GM18867 (cell line): ENCODE measurements around the gene WSCD1.

Experiments used
- ATAC-seq: cut with Tn5 transposase; IDR thresholded peaks from one replicate; pipeline ENCODE4 v1.9.1; 2021; ENCODE audit warnings: mild to moderate bottlenecking, moderate library complexity; ENCODE audit not compliant: unreplicated experiment

Gene WSCD1

DNA sequence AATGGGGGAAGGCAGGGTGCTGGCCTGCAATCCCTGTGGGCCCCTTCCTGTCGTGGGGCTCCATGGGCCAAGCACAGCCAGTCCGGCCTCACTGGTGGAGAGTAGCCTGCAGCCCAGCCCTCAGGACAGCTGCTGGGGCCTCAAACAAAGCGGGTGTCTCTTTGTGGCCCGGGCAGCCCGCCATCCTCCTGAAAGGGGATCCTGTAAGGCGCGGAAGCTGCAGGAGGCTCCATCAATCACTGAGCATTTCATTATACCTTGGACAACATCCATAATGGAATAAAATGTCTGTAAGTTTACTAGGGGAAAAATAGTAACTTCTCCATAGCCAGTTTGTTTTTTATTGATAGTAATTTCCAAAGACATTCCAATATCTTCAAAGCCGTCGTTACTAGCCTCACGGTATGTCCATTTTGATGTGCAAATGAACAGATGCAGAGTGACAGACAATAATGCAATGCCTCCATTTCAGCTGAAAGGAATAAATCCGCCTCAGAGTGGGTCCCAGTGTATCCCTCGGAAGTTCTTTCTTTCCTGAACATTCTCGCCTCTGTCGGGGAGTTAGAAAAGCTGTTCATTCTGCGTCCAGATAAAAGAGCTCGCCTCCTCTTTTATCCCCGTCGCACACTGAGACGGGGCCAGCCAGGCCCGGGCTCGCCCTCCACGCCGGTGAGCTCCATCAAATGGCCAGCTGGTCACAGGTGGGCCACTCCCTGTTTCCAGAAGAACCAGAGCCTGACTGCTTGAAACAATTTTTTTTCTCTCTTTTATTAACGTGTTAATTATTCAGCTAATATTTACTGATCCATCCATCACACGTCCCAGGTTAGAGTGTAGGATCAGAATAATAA, 14.4 kb downstream of the WSCD1 start:
- ATAC-seq = no peak

DNA sequence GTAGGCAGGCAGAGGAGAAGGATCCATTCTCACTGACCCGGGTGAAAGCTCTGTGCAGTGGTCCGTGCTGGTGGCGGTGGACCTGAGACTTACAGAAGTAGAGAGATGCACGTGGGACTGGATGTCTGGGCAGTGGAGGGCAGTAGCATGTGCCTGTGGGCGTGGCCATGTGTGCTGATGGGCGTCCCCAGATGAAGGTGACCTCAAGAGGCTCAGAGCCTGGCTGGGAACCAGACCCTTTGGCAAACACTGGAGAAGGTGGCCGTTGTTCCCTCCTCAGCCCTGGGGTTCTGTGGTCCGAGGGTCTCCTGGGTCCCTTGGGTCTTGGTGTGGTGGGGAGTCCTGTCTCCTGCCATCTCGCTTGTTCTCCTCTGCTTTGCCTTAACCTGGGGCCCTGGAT, 15.6 kb downstream of the WSCD1 start:
- ATAC-seq = no peak

DNA sequence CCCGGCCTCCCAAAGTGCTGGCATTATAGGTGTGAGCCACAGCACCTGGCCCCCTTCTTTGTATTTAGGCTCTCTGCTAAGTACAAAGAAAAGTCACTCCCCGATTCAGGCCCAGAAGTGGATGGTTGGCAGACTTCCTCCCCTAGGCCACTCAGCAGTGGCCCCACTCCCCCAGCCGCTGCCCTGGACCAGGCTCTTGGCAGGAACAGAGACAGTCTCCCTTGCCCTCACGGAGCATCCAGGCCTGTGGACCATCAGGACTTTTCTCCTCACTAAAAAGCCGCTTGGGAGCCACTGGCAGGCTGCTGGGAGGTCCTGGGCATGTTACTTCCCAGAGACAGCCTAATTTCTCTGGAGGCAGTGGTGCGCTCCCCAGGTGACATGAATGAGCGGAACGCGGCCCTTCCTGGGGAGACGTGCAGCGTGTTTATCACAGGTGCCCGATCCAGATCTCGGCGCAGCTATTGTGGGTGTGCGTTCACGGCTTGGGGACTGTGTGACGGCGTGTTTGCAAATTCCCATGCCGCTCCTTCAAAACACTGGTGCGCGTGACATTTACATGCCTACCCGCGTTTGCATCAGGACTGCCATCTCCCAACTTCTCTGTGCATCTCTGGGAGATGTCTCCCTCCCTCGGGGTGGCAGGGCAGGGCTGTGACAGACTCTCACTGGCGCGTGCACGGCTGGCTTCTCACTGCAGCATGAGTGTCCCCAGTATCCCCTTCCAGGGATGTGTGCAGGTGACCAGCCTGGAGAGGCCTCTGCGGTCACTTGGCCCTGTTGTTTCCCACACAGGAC, 16.6 kb downstream of the WSCD1 start:
- no peak for ATAC-seq

DNA sequence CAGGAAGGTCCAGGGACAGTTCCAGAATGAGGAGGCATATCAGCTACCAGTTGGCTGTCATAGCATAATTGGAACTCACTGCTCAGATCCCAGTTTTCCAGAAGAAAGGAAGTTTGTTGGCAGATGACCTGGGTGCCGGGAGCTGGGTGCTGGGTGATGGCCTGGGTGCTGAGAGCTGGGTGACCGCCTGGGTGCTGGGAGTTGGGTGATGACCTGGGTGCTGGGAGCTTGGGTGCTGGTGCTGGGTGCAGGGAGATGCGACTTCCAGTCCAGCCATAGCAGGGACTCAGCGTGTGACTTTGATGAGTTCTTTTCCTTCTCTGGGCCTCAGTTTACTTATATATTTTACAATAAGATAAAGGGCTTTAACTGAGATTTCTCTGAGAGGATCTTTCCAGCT, 18.0 kb downstream of the WSCD1 start:
- no peak for ATAC-seq

GRCh38 chr17:6090253-6090652, 20.1 kb downstream of the WSCD1 start:
- ATAC-seq = no peak

- no peak for ATAC-seq
These were observed 22.2 kb downstream of the WSCD1 start for GRCh38 chr17:6092182-6092902.

DNA sequence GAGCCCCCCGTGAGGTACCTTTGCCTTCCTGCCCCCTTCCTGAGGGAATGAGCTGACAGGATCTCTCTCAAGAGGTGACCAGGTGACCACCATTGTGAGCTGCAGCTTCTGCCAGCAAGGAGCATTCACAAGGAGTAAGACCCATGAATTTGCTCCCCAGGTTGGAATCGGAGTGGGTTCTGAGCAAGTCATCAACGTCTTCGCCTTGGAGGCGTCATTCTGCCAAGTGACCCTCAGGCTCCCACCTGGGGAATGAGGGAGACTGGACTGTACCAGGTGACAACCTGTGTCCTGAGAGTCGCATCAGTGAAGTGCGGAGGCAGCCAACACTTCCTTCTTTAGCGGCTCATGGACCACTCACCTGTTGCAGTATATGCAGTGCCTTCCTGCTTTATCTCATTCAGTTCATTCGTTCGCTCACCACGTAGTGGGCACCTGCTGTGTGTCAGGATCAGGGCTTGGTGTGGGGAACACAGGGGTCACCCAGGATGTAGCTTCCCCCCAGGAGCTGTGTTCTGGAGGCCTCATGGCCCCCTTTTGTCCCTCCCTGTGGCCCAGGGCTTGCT, 22.8 kb downstream of the WSCD1 start:
- no peak for ATAC-seq

DNA sequence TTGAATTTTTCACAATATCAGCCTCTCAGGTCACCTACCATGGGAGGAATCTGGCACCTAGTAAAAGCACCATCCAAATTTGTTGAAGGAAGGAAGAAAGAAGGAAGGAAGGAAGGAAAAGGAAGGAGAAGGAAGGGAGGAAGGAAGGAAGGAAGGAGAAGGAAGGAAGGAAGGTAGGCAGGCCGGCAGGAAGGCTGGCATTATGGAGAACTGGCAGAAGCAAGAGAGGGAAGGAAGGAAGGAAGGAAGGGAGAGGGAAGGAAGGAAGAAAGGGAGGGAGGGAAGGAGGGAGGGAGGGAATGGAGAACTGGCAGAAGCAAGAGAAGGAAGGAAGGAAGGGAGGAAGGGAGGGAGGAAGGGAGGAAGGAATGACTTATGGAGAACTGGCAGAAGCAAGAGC, 24.3 kb downstream of the WSCD1 start:
- no peak for ATAC-seq

DNA sequence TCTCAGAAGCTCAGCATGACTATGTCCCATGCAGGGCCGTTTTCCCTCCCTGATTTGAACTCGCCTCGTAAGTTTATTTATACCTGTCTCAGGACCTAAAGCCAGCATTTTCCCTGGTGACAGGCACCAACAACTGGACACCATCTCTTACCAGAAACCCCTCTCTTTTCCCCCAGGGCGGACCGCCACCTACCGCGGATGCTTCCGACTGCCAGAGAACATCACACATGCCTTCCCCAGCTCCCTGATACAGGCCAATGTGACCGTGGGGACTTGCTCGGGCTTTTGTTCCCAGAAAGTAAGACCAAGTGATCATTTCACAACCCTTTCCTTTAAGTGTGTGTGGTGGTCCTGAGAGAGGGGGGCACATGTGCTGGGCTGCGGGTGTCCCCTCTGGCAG, 24.7 kb downstream of the WSCD1 start:
- no peak for ATAC-seq

- ATAC-seq = no peak
These were observed 25.3 kb downstream of the WSCD1 start for GRCh38 chr17:6095501-6095900.

DNA sequence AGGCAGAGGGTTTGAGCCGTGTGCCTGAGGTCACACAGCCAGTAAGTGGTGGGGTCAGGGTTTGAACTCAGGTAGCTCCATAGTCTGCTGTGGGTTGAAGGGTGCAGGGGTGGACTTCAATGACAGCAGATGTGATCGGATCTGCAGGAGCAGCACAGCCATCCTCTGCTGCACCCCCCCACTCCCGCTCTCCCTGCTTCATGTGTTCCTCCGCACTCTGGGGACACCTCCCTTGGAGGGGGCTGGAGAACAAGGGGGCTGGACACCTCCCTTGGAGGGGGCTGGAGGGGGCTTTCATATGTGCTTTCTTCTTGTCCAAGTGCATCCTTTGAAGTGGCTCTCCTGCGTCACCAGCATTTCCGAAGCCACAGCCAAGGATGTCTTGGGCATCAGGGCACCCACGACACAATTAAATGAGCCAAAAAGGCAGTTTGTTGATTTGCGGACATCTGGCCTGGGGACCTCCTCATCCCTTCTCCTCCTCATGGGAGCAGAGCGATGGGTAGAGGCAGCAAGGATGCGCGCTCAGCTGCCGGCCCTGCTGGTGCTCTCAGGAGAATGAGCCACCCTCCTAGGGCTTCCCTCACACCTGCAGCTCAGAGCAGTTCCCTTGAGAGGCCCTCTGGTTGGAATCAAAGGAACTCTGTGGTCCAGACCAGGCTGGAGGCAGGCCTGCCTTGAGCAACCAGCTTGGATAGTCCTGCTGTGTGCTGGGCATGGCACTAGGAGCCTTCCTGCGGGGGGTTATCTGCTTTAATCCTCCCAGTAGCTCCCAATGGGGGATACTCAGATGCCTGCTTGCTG, 26.2 kb downstream of the WSCD1 start:
- no peak for ATAC-seq

- ATAC-seq = no peak
These were observed 26.8 kb downstream of the WSCD1 start for GRCh38 chr17:6097005-6097279.

DNA sequence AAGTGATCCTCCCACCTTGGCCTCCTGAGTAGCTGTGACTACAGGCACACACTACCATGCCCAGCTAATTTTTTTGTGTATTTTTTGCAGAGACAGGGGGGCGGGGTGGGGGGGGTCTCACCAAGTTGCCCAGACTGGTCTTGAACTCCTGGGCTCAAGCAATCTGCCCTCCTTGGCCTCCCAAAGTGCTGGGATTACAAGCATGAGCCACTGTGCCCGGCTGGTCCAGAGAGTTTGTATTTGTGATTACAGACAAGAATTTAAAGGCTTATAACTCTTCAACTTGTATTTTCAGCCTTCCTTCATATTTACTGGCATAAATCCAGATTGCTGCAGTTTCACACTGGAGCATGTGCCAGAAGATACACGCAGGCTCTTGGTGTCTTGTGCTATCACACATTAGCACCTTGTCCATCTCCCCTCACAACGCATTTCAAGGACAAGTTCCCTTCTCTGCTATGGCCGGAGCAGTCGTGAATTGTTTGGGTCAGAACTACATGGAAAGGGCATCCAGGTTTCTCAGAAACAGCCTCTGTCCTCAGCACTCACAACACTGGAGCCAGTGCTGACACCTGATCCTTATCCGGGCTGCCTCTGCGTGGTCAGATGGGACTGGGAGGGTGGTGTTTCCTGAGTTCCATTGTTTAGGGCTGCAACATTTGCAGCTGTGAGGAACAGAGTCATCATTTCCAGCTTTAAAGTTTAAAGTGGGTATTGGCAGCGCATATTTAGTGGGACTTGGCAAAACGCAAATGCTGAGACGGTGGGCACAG, 28.1 kb downstream of the WSCD1 start:
- no peak for ATAC-seq

GRCh38 chr17:6098823-6099180, 28.6 kb downstream of the WSCD1 start:
- ATAC-seq = no peak

DNA sequence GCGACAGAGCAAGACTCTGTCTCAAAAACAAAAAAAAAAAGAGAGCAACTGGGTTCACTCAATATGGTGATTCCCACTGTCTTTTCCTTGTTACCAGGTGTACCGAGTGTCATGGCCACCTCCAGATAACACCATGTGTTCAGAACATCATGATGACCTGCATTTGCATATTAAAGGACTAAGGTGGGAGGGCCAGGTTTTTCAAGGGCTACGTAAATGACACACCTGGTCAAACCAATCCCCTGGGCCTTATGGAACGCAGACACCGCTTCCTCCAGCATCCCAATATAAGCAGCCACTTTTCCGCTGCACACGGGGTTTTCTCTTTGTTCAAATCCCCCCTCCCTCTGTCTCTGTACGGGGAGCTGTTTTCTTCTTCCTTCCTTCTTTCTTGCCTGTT, 29.3 kb downstream of the WSCD1 start:
- no peak for ATAC-seq

GRCh38 chr17:6100146-6100545, 30.0 kb downstream of the WSCD1 start:
- no peak for ATAC-seq

DNA sequence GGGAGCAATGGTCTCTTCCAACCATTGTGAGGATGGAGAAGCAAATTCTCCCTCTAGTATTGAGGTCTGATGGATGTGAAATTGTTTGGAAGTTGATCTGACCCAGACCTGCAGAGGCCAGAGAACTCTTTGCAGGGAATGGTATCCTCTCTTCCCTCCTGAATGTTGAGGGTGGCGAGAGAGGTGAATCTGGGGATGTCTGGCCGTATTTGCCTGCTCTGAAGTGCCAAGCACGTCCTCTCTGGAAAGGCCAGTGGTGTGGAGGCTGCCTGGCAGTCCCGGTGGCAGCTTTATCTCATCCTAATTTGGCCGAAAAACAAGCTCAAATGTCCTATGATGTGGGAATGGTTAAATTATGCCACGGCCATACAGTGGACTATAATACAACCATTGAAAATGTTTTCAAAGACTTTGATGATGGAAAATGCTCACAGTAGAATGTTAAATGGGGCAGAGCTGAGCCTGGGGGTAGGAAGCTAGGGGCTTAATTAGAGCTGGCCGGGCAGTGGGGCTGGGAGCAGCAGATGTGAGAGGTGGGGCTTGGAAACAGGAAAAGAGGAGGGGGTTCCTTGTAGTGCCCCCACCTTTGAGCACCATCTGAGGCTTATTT, 30.8 kb downstream of the WSCD1 start:
- ATAC-seq = no peak

GRCh38 chr17:6101706-6102105, 31.5 kb downstream of the WSCD1 start:
- no peak for ATAC-seq

DNA sequence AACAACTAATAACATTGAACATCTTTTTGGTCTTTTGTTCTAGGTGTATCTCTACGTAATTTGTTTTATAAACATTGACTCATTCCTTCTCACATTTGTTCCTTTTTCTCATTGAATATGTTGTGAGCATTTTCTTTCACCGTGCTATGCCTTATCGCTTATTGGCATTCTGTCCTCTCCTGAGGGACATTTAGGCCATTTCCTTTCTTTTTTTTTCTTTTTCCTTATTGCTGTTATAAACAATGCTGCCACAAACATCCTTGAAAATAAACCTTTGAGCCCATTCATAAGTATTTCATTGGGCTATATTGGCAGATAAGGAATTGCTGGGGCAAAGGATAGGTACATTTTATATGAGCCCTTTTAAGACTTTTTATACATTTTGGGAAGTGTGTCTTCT, 32.4 kb downstream of the WSCD1 start:
- ATAC-seq = no peak
